Stimulated activated memory B cell treated with anti-CD40 and anti-IgM and Interleukin-4, amounts not matched to agents 10 μg/mL and 1 μg/mL and 100 μg/mL, for 72 hours (primary cell): Measurements from ENCODE around the gene PHOX2A.
A peak's percentile ranks its signal among the peaks of the same experiment; 100 is the strongest.

Source experiments
- ATAC-seq: fragments of 150-1000 bp; cut with Tn5 transposase; 2 replicates; pipeline ENCODE4 v1.10.0; 2021
- H3K27ac Mint-ChIP-seq: one replicate; pipeline ENCODE4 v1.8.0; 2022; ENCODE audit warnings: mild to moderate bottlenecking, mixed read lengths
- H3K27me3 Mint-ChIP-seq: one replicate; pipeline ENCODE4 v1.8.0; 2022; ENCODE audit warnings: mixed read lengths
- H3K36me3 Mint-ChIP-seq: one replicate; pipeline ENCODE4 v1.8.0; 2022; ENCODE audit warnings: mixed read lengths
- H3K4me1 Mint-ChIP-seq: one replicate; pipeline ENCODE4 v1.8.0; 2022; ENCODE audit warnings: mixed read lengths
- H3K4me3 Mint-ChIP-seq: one replicate; pipeline ENCODE4 v1.8.0; 2022; ENCODE audit warnings: mild to moderate bottlenecking, moderate library complexity, mixed read lengths
- H3K9me3 Mint-ChIP-seq: one replicate; pipeline ENCODE4 v1.8.0; 2022; ENCODE audit warnings: mixed read lengths

PHOX2A gene

GRCh38 chr11:72240461-72241290, 3.3 kb downstream of the PHOX2A start:
- Mint-ChIP-seq H3K27ac (peak overlapping the region; percentile 25), H3K4me1 (peaks cover 47% of the 10 kb centered on the region), H3K36me3 (peaks cover 9% of the 10 kb centered on the region), H3K27me3 (peaks cover 47% of the 10 kb centered on the region), H3K4me3 (peak overlapping the region; percentile 66), H3K9me3 (peaks cover 4% of the 10 kb centered on the region)
- ATAC-seq: peak; percentile 32

- Mint-ChIP-seq H3K9me3 (peaks cover 4% of the 10 kb centered on the region), H3K36me3 (peaks cover 14% of the 10 kb centered on the region), H3K27me3 (peaks cover 47% of the 10 kb centered on the region), H3K4me1 (peaks cover 46% of the 10 kb centered on the region), H3K4me3 (peak overlapping the region; percentile 76), H3K27ac (peak overlapping the region; percentile 25)
- peak; percentile 9 for ATAC-seq
Measured at GRCh38 chr11:72239849-72240460, 4.0 kb downstream of the PHOX2A start.

- ATAC-seq: peak; percentile 28
- Mint-ChIP-seq H3K27ac (no peak overlapping the region), H3K36me3 (peaks cover 17% of the 10 kb centered on the region), H3K27me3 (peaks cover 47% of the 10 kb centered on the region), H3K4me3 (peak overlapping the region; percentile 76), H3K4me1 (peaks cover 45% of the 10 kb centered on the region), H3K9me3 (peaks cover 4% of the 10 kb centered on the region)
Measured at GRCh38 chr11:72239313-72239848, 4.6 kb downstream of the PHOX2A start.

- Mint-ChIP-seq H3K4me1 (peaks cover 51% of the 10 kb centered on the region), H3K27me3 (peaks cover 46% of the 10 kb centered on the region), H3K4me3 (no peak overlapping the region), H3K27ac (no peak overlapping the region), H3K36me3 (peaks cover 24% of the 10 kb centered on the region), H3K9me3 (peaks cover 4% of the 10 kb centered on the region)
- ATAC-seq: no peak
Measured at GRCh38 chr11:72238492-72239312, 5.3 kb downstream of the PHOX2A start.

GRCh38 chr11:72238040-72238450, 5.9 kb downstream of the PHOX2A start:
- no peak overlapping the region for H3K4me3 Mint-ChIP-seq
- H3K27ac Mint-ChIP-seq: no peak overlapping the region
- H3K27me3 Mint-ChIP-seq: peaks cover 39% of the 10 kb centered on the region
- peaks cover 24% of the 10 kb centered on the region for H3K36me3 Mint-ChIP-seq
- no peaks in the 10 kb centered on the region for H3K9me3 Mint-ChIP-seq
- H3K4me1 Mint-ChIP-seq: peaks cover 52% of the 10 kb centered on the region
- no peak for ATAC-seq

- no peak for ATAC-seq
- Mint-ChIP-seq H3K4me3 (no peak overlapping the region), H3K36me3 (peaks cover 31% of the 10 kb centered on the region), H3K27ac (no peak overlapping the region), H3K27me3 (peaks cover 32% of the 10 kb centered on the region), H3K9me3 (no peaks in the 10 kb centered on the region), H3K4me1 (peaks cover 58% of the 10 kb centered on the region)
Measured at GRCh38 chr11:72237112-72237931, 6.7 kb downstream of the PHOX2A start.

GRCh38 chr11:72236774-72237111, 7.2 kb downstream of the PHOX2A start:
- Mint-ChIP-seq H3K9me3 (no peaks in the 10 kb centered on the region), H3K4me1 (peaks cover 54% of the 10 kb centered on the region), H3K36me3 (peaks cover 34% of the 10 kb centered on the region), H3K27ac (no peak overlapping the region), H3K4me3 (no peak overlapping the region), H3K27me3 (peaks cover 26% of the 10 kb centered on the region)
- ATAC-seq: no peak

GRCh38 chr11:72236083-72236697, 7.8 kb downstream of the PHOX2A start:
- ATAC-seq: no peak
- Mint-ChIP-seq H3K27ac (no peak overlapping the region), H3K9me3 (no peaks in the 10 kb centered on the region), H3K4me3 (no peak overlapping the region), H3K27me3 (peaks cover 21% of the 10 kb centered on the region), H3K4me1 (peaks cover 49% of the 10 kb centered on the region), H3K36me3 (peaks cover 36% of the 10 kb centered on the region)

GRCh38 chr11:72235351-72236057, 8.5 kb downstream of the PHOX2A start:
- H3K36me3 Mint-ChIP-seq: peaks cover 40% of the 10 kb centered on the region
- no peak for ATAC-seq

GRCh38 chr11:72234920-72235319, 9.1 kb downstream of the PHOX2A start:
- Mint-ChIP-seq H3K27me3 (peaks cover 8% of the 10 kb centered on the region), H3K27ac (peak overlapping the region; percentile 12), H3K4me1 (peaks cover 37% of the 10 kb centered on the region), H3K36me3 (peaks cover 40% of the 10 kb centered on the region), H3K4me3 (no peak overlapping the region), H3K9me3 (no peaks in the 10 kb centered on the region)
- no peak for ATAC-seq

More at GRCh38 chr11:72235351-72236057, 8.5 kb downstream of the PHOX2A start:
- H3K4me1 Mint-ChIP-seq: peaks cover 42% of the 10 kb centered on the region
- H3K27ac Mint-ChIP-seq: no peak overlapping the region
- H3K27me3 Mint-ChIP-seq: peaks cover 14% of the 10 kb centered on the region
- no peak overlapping the region for H3K4me3 Mint-ChIP-seq
- H3K9me3 Mint-ChIP-seq: no peaks in the 10 kb centered on the region

GRCh38 chr11:72234514-72234830, 9.5 kb downstream of the PHOX2A start:
- H3K9me3 Mint-ChIP-seq: no peaks in the 10 kb centered on the region
- peaks cover 41% of the 10 kb centered on the region for H3K36me3 Mint-ChIP-seq

GRCh38 chr11:72233773-72234513, 10.0 kb downstream of the PHOX2A start:
- Mint-ChIP-seq H3K27ac (peak overlapping the region; percentile 12), H3K4me3 (no peak overlapping the region), H3K4me1 (peaks cover 30% of the 10 kb centered on the region), H3K36me3 (peaks cover 46% of the 10 kb centered on the region), H3K9me3 (no peaks in the 10 kb centered on the region), H3K27me3 (peaks cover under 1% of the 10 kb centered on the region)
- ATAC-seq: no peak

More at GRCh38 chr11:72234514-72234830, 9.5 kb downstream of the PHOX2A start:
- H3K27me3 Mint-ChIP-seq: peaks cover 5% of the 10 kb centered on the region
- no peak overlapping the region for H3K4me3 Mint-ChIP-seq
- H3K4me1 Mint-ChIP-seq: peaks cover 35% of the 10 kb centered on the region
- peak overlapping the region; percentile 12 for H3K27ac Mint-ChIP-seq
- no peak for ATAC-seq

- Mint-ChIP-seq H3K27me3 (no peaks in the 10 kb centered on the region), H3K27ac (no peak overlapping the region), H3K36me3 (peaks cover 52% of the 10 kb centered on the region), H3K9me3 (no peaks in the 10 kb centered on the region), H3K4me1 (peaks cover 27% of the 10 kb centered on the region), H3K4me3 (no peak overlapping the region)
- no peak for ATAC-seq
Measured at GRCh38 chr11:72233056-72233772, 10.8 kb downstream of the PHOX2A start.
